Neural progenitor cell (in vitro differentiated cells): ENCODE results near the gene NPW.

Experiments used
- EZH2 ChIP-seq: fragments of 200-600 bp; sonication (generic); IDR thresholded peaks from 2 replicates; pipeline ENCODE4 v1.6.1; 2017; ENCODE audit warnings: antibody characterized with exemption, mild to moderate bottlenecking, moderate library complexity
- TF ChIP-seq, protein P1 (sequence below): fragments of 200-600 bp; sonication (generic); IDR thresholded peaks from 2 replicates; pipeline ENCODE4 v1.5.1; 2017; ENCODE audit warnings: antibody characterized with exemption, mild to moderate bottlenecking

DNA sequence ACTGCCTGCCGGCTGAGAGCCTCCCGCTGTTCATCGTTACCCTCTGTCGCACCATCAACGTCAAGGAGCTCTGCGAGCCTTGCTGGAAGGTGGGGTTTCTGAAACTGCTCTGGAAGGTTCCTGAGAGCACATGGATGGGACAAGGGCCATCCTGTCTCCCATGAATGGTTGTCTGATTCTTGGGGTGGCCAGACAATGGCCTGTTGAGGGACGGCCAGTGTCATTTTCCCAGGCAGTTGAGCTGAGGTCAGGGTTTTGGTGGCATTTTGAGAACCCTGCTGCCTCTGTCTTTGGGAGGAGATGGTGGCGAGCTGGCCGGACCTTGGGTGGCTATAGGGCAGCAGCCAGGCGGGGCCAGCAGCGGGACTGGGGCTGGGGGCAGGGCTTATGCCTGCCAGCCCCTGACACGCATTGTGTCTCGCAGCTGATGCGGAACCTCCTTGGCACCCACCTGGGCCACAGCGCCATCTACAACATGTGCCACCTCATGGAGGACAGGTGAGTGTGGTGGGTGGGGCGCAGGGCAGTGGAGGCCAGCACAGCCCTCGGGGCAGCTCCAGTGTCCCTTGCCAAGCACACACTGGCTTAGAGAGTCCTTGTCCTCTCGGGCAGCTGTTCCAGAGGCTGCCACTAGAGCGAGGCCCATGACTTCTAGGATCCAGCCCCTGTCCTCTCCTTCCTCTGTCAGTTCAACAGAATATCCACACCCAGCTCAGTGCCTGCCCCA lies 37.3 kb downstream of the NPW start:
- TF ChIP-seq, protein P1, sequence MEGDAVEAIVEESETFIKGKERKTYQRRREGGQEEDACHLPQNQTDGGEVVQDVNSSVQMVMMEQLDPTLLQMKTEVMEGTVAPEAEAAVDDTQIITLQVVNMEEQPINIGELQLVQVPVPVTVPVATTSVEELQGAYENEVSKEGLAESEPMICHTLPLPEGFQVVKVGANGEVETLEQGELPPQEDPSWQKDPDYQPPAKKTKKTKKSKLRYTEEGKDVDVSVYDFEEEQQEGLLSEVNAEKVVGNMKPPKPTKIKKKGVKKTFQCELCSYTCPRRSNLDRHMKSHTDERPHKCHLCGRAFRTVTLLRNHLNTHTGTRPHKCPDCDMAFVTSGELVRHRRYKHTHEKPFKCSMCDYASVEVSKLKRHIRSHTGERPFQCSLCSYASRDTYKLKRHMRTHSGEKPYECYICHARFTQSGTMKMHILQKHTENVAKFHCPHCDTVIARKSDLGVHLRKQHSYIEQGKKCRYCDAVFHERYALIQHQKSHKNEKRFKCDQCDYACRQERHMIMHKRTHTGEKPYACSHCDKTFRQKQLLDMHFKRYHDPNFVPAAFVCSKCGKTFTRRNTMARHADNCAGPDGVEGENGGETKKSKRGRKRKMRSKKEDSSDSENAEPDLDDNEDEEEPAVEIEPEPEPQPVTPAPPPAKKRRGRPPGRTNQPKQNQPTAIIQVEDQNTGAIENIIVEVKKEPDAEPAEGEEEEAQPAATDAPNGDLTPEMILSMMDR: peak; percentile 37
- TF ChIP-seq EZH2: no peak
